ENCODE measurements around the gene NR4A1. TPM values are rescaled to one million over a fixed set of nuclear protein-coding genes. Genes with fewer than 3 reads are reported as not detected.

Gene NR4A1
- 100 to 1,000 TPM in 1 of 3 donors, 10 to 100 TPM in 2; 16.2 to 123 (median 44.6) TPM for total RNA-seq
- long read RNA-seq, donor 1, full-length matches to known transcripts = 130 of 229 reads
- long read RNA-seq, donor 1, partial matches to known transcripts = 76 of 229 reads
- long read RNA-seq, donor 1, other reads (novel, unspliced or antisense) = 23 of 229 reads
- long read RNA-seq, donor 2, full-length matches to known transcripts = 5 of 7 reads
- long read RNA-seq, donor 2, partial matches to known transcripts = 1 of 7 reads
- long read RNA-seq, donor 2, other reads (novel, unspliced or antisense) = 1 of 7 reads

DNA sequence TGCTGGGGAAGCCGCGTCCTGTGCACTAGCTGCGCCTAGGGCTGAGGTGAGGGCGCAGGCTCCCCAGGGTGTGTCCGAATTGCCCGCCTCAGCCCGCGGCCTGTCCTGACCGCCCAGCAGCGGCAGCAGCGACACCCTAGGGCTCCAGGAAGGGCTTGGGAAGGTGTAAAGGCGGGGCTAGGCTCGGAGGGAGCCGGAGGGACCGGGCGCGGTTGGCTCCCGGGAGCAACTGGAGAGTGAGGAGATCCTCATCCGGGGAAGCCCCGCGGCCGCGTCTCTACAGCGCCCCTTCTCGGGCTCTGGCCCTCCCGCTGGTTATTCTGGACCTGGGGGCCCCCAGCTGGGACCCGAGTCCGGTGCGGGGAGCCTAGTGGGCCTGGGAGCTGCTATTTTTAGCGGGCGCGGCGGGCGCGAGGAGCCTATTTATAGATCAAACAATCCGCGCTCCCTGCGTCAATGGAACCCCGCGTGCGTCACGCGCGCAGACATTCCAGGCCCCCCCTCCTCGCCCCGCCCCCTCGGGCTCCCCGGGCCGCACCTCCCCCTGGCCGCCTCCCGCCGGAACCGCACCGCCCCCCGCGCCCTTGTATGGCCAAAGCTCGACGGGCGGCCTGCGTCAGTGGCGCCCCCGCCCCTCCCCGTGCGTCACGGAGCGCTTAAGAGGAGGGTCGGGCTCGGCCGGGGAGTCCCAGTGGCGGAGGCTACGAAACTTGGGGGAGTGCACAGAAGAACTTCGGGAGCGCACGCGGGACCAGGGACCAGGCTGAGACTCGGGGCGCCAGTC lies at the start of gene NR4A1:
Gene NR4A1, plus strand, starts transcription at position 685 of the 784 bp plus-strand sequence. CDS start 2,887 bp downstream, outside the sequence.
- H3K36me3 ChIP-seq (ENCODE audit: low read depth) = no peaks in the 10 kb centered on the region
- TF ChIP-seq, protein P1, sequence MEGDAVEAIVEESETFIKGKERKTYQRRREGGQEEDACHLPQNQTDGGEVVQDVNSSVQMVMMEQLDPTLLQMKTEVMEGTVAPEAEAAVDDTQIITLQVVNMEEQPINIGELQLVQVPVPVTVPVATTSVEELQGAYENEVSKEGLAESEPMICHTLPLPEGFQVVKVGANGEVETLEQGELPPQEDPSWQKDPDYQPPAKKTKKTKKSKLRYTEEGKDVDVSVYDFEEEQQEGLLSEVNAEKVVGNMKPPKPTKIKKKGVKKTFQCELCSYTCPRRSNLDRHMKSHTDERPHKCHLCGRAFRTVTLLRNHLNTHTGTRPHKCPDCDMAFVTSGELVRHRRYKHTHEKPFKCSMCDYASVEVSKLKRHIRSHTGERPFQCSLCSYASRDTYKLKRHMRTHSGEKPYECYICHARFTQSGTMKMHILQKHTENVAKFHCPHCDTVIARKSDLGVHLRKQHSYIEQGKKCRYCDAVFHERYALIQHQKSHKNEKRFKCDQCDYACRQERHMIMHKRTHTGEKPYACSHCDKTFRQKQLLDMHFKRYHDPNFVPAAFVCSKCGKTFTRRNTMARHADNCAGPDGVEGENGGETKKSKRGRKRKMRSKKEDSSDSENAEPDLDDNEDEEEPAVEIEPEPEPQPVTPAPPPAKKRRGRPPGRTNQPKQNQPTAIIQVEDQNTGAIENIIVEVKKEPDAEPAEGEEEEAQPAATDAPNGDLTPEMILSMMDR (IDR thresholded peaks at IDR 0.05) = peak; percentile 5
- peak; percentile 98 to 99 (median 99) for DNase-seq
- peaks cover 33% of the 10 kb centered on the region for H3K4me1 ChIP-seq (ENCODE audit: low read depth)
- H3K9me3 ChIP-seq = no peaks in the 10 kb centered on the region
- intact Hi-C loops (cut with DNase I, micrococcal nuclease) = no loop called here
- ATAC-seq = peak; percentile 86
- H3K4me3 ChIP-seq = peak within 1 kb of the TSS; percentile 21

DNA sequence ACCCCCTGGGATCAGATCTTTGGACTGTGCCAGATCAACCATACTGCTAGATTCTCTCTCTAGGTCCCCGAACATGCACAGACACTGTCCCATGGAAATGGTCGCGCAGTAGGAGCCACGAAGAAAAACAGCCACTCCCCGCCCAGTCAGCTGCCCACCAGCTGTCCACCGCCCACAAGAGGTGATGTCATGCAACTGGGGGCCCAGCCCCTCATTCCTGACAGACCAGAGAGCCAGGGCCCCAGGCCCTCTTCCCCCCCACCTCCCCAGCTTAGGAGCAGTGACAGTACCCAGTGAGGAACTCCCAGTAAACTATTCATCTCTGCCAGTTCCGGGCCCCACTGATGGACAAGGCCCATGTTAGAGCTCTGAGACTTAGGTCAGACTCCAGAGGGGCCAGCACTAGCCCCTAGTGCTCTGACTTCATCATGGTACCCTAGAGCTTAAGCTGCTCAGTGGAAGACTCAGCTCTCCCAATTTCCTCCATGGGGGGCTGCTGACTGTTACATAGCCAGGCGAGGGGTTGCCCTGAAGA lies 48.2 kb upstream of the NR4A1 start:
- H3K4me3 ChIP-seq = no peak overlapping the region
- DNase-seq = no peak
- intact Hi-C loops (cut with DNase I, micrococcal nuclease) = no loop called here
- H3K4me1 ChIP-seq (ENCODE audit: low read depth) = no peaks in the 10 kb centered on the region
- TF ChIP-seq, protein P1 (IDR thresholded peaks at IDR 0.05) = no peak
- H3K9me3 ChIP-seq = no peaks in the 10 kb centered on the region
- ATAC-seq = no peak
- no peaks in the 10 kb centered on the region for H3K36me3 ChIP-seq (ENCODE audit: low read depth)

DNA sequence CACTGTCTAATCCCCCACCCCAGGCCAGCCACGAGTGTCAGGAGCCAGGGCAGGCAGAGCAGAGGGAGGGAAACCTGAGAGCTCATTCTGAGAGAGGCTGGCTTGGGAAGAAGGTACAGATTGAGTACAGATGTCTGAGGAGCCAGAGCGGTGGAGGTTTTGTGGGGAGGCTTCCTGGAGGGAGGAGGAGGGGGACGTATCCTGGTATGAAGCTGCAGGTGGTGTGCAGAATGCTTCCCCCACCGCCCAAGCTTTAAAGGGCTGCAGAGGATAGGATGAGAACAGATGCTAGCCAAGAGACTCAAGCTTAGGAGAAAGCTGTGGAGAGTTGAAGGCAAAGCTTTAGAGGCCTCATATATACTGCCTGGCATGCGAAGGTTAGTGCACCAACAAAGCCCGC lies 47.7 kb upstream of the NR4A1 start:
- Histone ChIP-seq H3K4me1 (ENCODE audit: low read depth) (no peaks in the 10 kb centered on the region), H3K36me3 (ENCODE audit: low read depth) (no peaks in the 10 kb centered on the region), H3K4me3 (no peak overlapping the region), H3K9me3 (no peaks in the 10 kb centered on the region)
- TF ChIP-seq, protein P1 (IDR thresholded peaks at IDR 0.05) = no peak
- no peak for DNase-seq
- intact Hi-C loops (cut with DNase I, micrococcal nuclease) = no loop called here
- ATAC-seq = no peak

DNA sequence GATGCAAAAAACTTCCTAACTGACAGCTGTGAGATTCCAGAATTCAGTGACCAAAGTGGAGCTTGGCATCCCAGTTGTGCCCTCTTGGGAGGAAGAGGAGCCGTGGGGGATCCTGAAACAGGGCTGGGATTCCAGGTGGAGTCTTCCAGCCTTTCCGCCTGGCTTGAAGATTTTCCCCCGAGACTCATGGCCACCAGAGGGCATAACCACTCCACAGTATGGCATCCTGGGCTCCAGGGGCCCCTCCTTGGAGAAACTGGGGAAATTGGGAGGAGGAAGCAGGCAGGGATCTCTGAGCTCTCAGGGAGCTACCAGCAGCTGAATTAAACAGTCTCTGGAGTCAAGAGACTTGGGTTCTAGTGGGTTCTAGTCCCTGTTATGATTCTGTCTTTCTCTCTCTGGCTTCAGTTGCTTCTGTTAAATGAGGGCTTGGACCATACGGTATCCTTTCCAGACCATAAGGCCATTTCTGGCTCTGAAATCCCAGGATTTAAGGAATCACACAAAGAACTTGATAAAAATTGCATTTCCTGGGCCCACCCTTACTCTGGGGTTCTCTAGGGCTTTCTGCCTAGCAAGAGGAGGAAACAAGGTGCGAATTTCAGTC lies 47.1 kb upstream of the NR4A1 start:
- DNase-seq (peak in 2 of 3 donors; percentile 65 to 73), ATAC-seq (peak; percentile 36)
- H3K4me3 ChIP-seq = no peak overlapping the region
- no peaks in the 10 kb centered on the region for H3K9me3 ChIP-seq
- TF ChIP-seq, protein P1 (IDR thresholded peaks at IDR 0.05) = no peak
- no peaks in the 10 kb centered on the region for H3K36me3 ChIP-seq (ENCODE audit: low read depth)
- intact Hi-C loops (cut with DNase I, micrococcal nuclease) = no loop called here
- no peaks in the 10 kb centered on the region for H3K4me1 ChIP-seq (ENCODE audit: low read depth)

DNA sequence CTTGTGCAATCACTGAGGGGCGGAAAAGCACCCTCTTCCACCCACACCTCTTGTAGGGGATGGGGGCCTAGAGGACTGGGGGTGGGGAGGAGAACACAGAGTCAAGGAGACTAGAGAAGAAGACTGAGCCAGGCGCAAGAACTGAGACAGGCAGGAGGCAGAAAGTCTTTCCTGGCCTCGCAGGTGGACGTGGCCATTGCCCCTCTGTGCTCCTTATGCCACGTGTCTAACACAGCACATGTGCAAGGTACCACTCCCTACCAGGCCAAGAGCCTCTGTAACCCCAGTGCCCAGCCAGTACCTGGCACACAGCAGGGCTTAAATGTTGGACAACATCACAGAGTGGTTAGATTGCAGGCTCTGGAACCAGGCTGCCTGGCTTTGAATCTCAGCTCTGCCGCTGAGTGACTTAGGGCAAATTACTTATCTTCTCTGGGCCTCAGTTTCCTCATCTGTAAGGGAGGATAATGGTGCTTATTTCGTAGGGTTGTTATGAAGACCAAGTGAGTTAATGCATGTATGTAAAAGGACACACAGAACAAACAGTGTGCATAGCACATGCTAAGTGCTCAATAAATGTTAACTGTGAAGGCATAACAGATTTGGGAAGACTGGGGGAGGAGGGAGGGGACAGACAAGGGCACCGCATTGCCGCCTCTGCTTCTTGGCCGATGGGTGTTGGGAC lies 45.9 kb upstream of the NR4A1 start:
- intact Hi-C loops (cut with DNase I, micrococcal nuclease) = no loop called here
- no peaks in the 10 kb centered on the region for H3K9me3 ChIP-seq
- DNase-seq = no peak
- TF ChIP-seq, protein P1 (IDR thresholded peaks at IDR 0.05) = no peak
- no peaks in the 10 kb centered on the region for H3K36me3 ChIP-seq (ENCODE audit: low read depth)
- no peaks in the 10 kb centered on the region for H3K4me1 ChIP-seq (ENCODE audit: low read depth)
- no peak overlapping the region for H3K4me3 ChIP-seq
- no peak for ATAC-seq

All from mucosa of descending colon (tissue), 3 donors.